DOHH2 (cell line): Measurements from ENCODE around the gene KAT2A.

Experiments used
- CTCF ChIP-seq: fragments of 200-600 bp; sonication (generic); IDR thresholded peaks from one replicate; pipeline ENCODE4 v1.5.1; 2014; ENCODE audit warnings: antibody characterized with exemption, mild to moderate bottlenecking, low read depth, low read length; ENCODE audit not compliant: poor library complexity, severe bottlenecking
- EZH2phosphoT487 ChIP-seq: fragments of 200-600 bp; sonication (generic); IDR thresholded peaks from 2 replicates; pipeline ENCODE4 v1.6.1; 2017; ENCODE audit warnings: borderline replicate concordance, mild to moderate bottlenecking, antibody characterized with exemption, low read length, moderate library complexity, mixed read lengths

GRCh38 chr17:42155614-42156045, 34.5 kb upstream of the KAT2A start:
- TF ChIP-seq CTCF (no peak), EZH2phosphoT487 (no peak)
